ENCODE results near the gene RIOK2. TPM values are rescaled to one million over a fixed set of nuclear protein-coding genes. Genes with fewer than 3 reads are reported as not detected.
A peak's percentile ranks its signal among the peaks of the same experiment; 100 is the strongest.

RIOK2 gene
- polyA plus RNA-seq, 1 of the 3 experiments (the other 2 are of a cell fraction), result 5.9 TPM

DNA sequence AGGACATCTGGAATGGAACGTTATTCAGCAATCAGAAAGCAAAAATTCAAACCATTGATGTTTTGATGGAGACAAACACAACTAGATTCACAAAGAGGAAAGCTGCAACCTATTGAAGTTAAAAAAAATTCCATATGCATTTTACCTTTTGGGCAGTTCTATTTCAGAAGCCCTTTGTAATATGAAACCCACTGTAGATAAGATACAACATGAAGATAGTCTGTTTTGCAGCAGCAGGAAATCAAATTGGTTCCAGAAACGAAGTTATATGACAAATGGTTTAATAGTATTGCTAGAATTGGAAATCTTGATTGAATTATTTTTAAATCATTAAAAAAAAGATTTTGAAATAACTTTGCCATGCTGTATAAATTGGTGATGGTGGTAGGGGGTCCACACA, 41.5 kb downstream of the RIOK2 start:
- Histone ChIP-seq H3K27ac (ENCODE audit: low read depth in 2 of 2, low read length in 1 of 2) (no peak overlapping the region), H4K20me1 (ENCODE audit: insufficient read depth) (no peaks in the 10 kb centered on the region), H3K4me1 (ENCODE audit: control insufficient read depth in 1 of 2, insufficient read depth in 2 of 2, low read depth in 1 of 2, low read length in 1 of 2) (peaks cover 0 to 3% of the 10 kb centered on the region in 2 experiments; a peak in 2 of 4 replicates), H3K9me2 (no peaks in the 10 kb centered on the region), H2AFZ (ENCODE audit: low read depth) (no peak overlapping the region), H3K27me3 (ENCODE audit: insufficient read depth) (no peaks in the 10 kb centered on the region), H3K4me2 (no peak overlapping the region), H3K79me2 (ENCODE audit: insufficient read depth) (no peaks in the 10 kb centered on the region), H3K9ac (no peak overlapping the region), H3K9me3 (no peaks in the 10 kb centered on the region), H3K36me3 (replicated peaks in 1 of 2; ENCODE audit: control insufficient read depth in 1 of 2, insufficient read depth in 2 of 2, low read length in 1 of 2) (no peaks in the 10 kb centered on the region), H3K4me3 (ENCODE audit: low read depth in 2 of 2, low read length in 1 of 2) (no peak overlapping the region), H3F3A (replicated peaks; ENCODE audit: insufficient read depth) (no peaks in the 10 kb centered on the region)
- ChIA-PET CTCF (interaction anchor here (0.9 to 5.6 kb wide), 17 partner anchors 13 to 524 kb away, joined by 3 to 60 read pairs (median 4); partner anchors contain the start of gene ERAP1), POLR2A (no interaction called here)
- TF ChIP-seq EP300 (IDR thresholded peaks at IDR 0.05; ENCODE audit: borderline replicate concordance in 1 of 2, low read depth in 1 of 2, low read length in 1 of 2), result peak in 1 of 2 experiments; percentile 63; a peak in 2 of 4 replicates
- TF ChIP-seq, protein P1, sequence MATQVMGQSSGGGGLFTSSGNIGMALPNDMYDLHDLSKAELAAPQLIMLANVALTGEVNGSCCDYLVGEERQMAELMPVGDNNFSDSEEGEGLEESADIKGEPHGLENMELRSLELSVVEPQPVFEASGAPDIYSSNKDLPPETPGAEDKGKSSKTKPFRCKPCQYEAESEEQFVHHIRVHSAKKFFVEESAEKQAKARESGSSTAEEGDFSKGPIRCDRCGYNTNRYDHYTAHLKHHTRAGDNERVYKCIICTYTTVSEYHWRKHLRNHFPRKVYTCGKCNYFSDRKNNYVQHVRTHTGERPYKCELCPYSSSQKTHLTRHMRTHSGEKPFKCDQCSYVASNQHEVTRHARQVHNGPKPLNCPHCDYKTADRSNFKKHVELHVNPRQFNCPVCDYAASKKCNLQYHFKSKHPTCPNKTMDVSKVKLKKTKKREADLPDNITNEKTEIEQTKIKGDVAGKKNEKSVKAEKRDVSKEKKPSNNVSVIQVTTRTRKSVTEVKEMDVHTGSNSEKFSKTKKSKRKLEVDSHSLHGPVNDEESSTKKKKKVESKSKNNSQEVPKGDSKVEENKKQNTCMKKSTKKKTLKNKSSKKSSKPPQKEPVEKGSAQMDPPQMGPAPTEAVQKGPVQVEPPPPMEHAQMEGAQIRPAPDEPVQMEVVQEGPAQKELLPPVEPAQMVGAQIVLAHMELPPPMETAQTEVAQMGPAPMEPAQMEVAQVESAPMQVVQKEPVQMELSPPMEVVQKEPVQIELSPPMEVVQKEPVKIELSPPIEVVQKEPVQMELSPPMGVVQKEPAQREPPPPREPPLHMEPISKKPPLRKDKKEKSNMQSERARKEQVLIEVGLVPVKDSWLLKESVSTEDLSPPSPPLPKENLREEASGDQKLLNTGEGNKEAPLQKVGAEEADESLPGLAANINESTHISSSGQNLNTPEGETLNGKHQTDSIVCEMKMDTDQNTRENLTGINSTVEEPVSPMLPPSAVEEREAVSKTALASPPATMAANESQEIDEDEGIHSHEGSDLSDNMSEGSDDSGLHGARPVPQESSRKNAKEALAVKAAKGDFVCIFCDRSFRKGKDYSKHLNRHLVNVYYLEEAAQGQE (IDR thresholded peaks at IDR 0.05; ENCODE audit: low read depth, low read length), result no peak
- peak; percentile 60 for TF ChIP-seq GATA2 (CRISPR knock-in tag; IDR thresholded peaks at IDR 0.05)
- TF ChIP-seq EZH2phosphoT487 (IDR thresholded peaks at IDR 0.05; ENCODE audit: borderline replicate concordance, low read depth), result no peak
- TF ChIP-seq RCOR1 (IDR thresholded peaks at IDR 0.05; ENCODE audit: low read length), result peak; percentile 74; the same call in 1 of the 2 replicates
- WGBS (ENCODE audit: low lambda C conversion rate), result 32% methylated on average over 2 of the region's 2 CpGs
- no peak for DNase-seq

DNA sequence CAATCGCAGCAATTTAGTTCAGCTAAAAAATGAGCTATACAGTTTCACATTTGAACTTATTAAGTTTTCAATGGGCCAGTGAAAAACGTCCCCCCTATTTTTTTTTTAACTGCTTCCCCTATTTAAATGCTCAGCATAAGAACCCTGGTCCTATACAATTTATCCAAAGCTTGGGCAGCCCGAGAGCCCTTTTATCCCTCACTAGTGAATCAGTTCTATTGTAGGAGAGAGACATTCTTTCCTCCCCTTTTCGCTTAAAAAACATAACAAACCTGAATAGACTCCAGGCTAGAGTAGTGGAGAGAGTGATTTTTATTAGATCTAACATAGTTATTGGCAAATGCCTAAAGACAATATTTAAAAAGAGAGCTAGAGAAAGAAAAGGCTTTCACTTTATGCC, 42.0 kb downstream of the RIOK2 start:
- Histone ChIP-seq H3K36me3 (replicated peaks in 1 of 2; ENCODE audit: control insufficient read depth in 1 of 2, insufficient read depth in 2 of 2, low read length in 1 of 2) (no peaks in the 10 kb centered on the region), H3K27ac (ENCODE audit: low read depth in 2 of 2, low read length in 1 of 2) (no peak overlapping the region), H3K4me1 (ENCODE audit: control insufficient read depth in 1 of 2, insufficient read depth in 2 of 2, low read depth in 1 of 2, low read length in 1 of 2) (peaks cover 0 to 3% of the 10 kb centered on the region in 2 experiments; a peak in 2 of 4 replicates), H3K9me3 (no peaks in the 10 kb centered on the region), H3K4me3 (ENCODE audit: low read depth in 2 of 2, low read length in 1 of 2) (no peak overlapping the region), H3K27me3 (ENCODE audit: insufficient read depth) (no peaks in the 10 kb centered on the region), H2AFZ (ENCODE audit: low read depth) (no peak overlapping the region), H4K20me1 (ENCODE audit: insufficient read depth) (no peaks in the 10 kb centered on the region), H3F3A (replicated peaks; ENCODE audit: insufficient read depth) (no peaks in the 10 kb centered on the region), H3K79me2 (ENCODE audit: insufficient read depth) (no peaks in the 10 kb centered on the region), H3K9ac (no peak overlapping the region), H3K4me2 (no peak overlapping the region), H3K9me2 (no peaks in the 10 kb centered on the region)
- CTCF ChIA-PET, result interaction anchor here (0.9 to 5.6 kb wide), 10 partner anchors 17 to 527 kb away, joined by 3 to 60 read pairs (median 3); no protein-coding TSS in a partner anchor
- 47% methylated on average over 4 of the region's 4 CpGs for WGBS (ENCODE audit: low lambda C conversion rate)
- DNase-seq, result no peak
- POLR2A ChIA-PET, result no interaction called here
- TF ChIP-seq EZH2phosphoT487 (IDR thresholded peaks at IDR 0.05; ENCODE audit: borderline replicate concordance, low read depth) (no peak), MXI1 (IDR thresholded peaks at IDR 0.05; ENCODE audit: low read depth, low read length) (no peak), RCOR1 (IDR thresholded peaks at IDR 0.05; ENCODE audit: low read length) (no peak), EP300 (IDR thresholded peaks at IDR 0.05; ENCODE audit: borderline replicate concordance in 1 of 2, low read depth in 1 of 2, low read length in 1 of 2) (no peak), SIN3A (IDR thresholded peaks at IDR 0.05; ENCODE audit: borderline replicate concordance, low read depth, low read length) (no peak), CHD2 (IDR thresholded peaks at IDR 0.05; ENCODE audit: low read length, partially characterized antibody) (no peak), MEF2A (IDR thresholded peaks at IDR 0.05; ENCODE audit: borderline replicate concordance, low read depth) (no peak), MAX (IDR thresholded peaks at IDR 0.05; ENCODE audit: low read depth) (no peak), JUND (IDR thresholded peaks at IDR 0.05) (no peak), ELF1 (IDR thresholded peaks at IDR 0.05) (no peak), IRF3 (IDR thresholded peaks at IDR 0.05; ENCODE audit: low read depth, low read length) (no peak), GATA2 (CRISPR knock-in tag; IDR thresholded peaks at IDR 0.05) (no peak), FOSL2 (IDR thresholded peaks at IDR 0.05; ENCODE audit: borderline replicate concordance, low read depth) (no peak), RFX5 (IDR thresholded peaks at IDR 0.05; ENCODE audit: low read length) (no peak), RXRA (IDR thresholded peaks at IDR 0.05; ENCODE audit: borderline replicate concordance, low read depth) (no peak), FOXJ3 (CRISPR knock-in tag; IDR thresholded peaks at IDR 0.05) (no peak), YY1 (IDR thresholded peaks at IDR 0.05; ENCODE audit: low read depth) (no peak)
- TF ChIP-seq, protein P1 (IDR thresholded peaks at IDR 0.05; ENCODE audit: low read depth, low read length), result no peak
